Smooth muscle cell (in vitro differentiated cells): ENCODE measurements around the gene PTPN18. TPM values are rescaled to one million over a fixed set of nuclear protein-coding genes. Genes with fewer than 3 reads are reported as not detected.

Experiments used
- DNase-seq: peaks from one replicate; lab custom pipeline; 2025; ENCODE audit not compliant: unreplicated experiment; lab: John Stamatoyannopoulos, UW
- H2AFZ ChIP-seq: fragments of 200-600 bp; sonication (generic); 2 replicates; pipeline ENCODE4 v1.6.0; 2016; ENCODE audit warnings: antibody characterized with exemption, low read depth, mild to moderate bottlenecking
- H3F3A ChIP-seq: fragments of 200-600 bp; sonication (generic); 2 replicates; pipeline ENCODE4 v1.6.0; 2017; ENCODE audit warnings: antibody characterized with exemption, low read depth
- H3K27ac ChIP-seq: fragments of 200-600 bp; sonication (generic); 2 replicates; pipeline ENCODE4 v1.5.1; 2016; ENCODE audit warnings: low read depth, mild to moderate bottlenecking
- H3K27me3 ChIP-seq: fragments of 200-600 bp; sonication (generic); 2 replicates; pipeline ENCODE4 v1.6.1; 2016; ENCODE audit warnings: low read depth, mild to moderate bottlenecking
- H3K36me3 ChIP-seq: fragments of 200-600 bp; sonication (generic); 2 replicates; pipeline ENCODE4 v1.5.1; 2016; ENCODE audit warnings: low read depth
- H3K4me1 ChIP-seq: fragments of 200-600 bp; sonication (generic); 2 replicates; pipeline ENCODE4 v1.5.1; 2016; ENCODE audit warnings: low read depth
- H3K4me2 ChIP-seq: fragments of 200-600 bp; sonication (generic); 2 replicates; pipeline ENCODE4 v1.6.0; 2016; ENCODE audit warnings: mild to moderate bottlenecking
- H3K4me3 ChIP-seq: fragments of 200-600 bp; sonication (generic); 2 replicates; pipeline ENCODE4 v1.5.1; 2016; ENCODE audit warnings: mild to moderate bottlenecking
- H3K79me2 ChIP-seq: fragments of 200-600 bp; sonication (generic); 2 replicates; pipeline ENCODE4 v1.6.0; 2016; ENCODE audit warnings: low read depth, mild to moderate bottlenecking
- H3K9ac ChIP-seq: fragments of 200-600 bp; sonication (generic); 2 replicates; pipeline ENCODE4 v1.6.0; 2016; ENCODE audit warnings: low read depth
- H3K9me3 ChIP-seq: fragments of 200-600 bp; sonication (generic); replicated peaks from 2 replicates; pipeline ENCODE4 v1.5.1; 2016; ENCODE audit warnings: low read depth
- H4K20me1 ChIP-seq: fragments of 200-600 bp; sonication (generic); 2 replicates; pipeline ENCODE4 v1.6.0; 2016; ENCODE audit warnings: low read depth
- WGBS: methylation state at CpG from one replicate; pipeline ENCODE4 v1.1.7; 2016; ENCODE audit warnings: low lambda C conversion rate; 5-methylcytosine and 5-hydroxymethylcytosine counted together
- polyA plus RNA-seq: library from polyadenylated mRNA; unstranded; fragments of >200 nt; fragmentation: Nextera tagmentation; extraction: Ambion mirVana; gene quantifications from 2 replicates; pipeline ENCODE4 v1.2.1, GENCODE V29; 2016
- total RNA-seq: library from RNA; depleted of rRNA; stranded (reverse); fragments of >200 nt; gene quantifications from 2 replicates; pipeline ENCODE4 v1.2.3, GENCODE V29; 2014
- TF ChIP-seq, protein P1 (sequence below): fragments of 200-600 bp; sonication (generic); IDR thresholded peaks from 2 replicates; pipeline ENCODE4 v1.5.1; 2017; ENCODE audit warnings: borderline replicate concordance, mild to moderate bottlenecking, antibody characterized with exemption; ENCODE audit not compliant: insufficient read depth, poor library complexity, severe bottlenecking

The PTPN18 gene
- total and polyA plus RNA-seq, 2 experiments from 2014 or later = 4.4 to 10.2 TPM

DNA sequence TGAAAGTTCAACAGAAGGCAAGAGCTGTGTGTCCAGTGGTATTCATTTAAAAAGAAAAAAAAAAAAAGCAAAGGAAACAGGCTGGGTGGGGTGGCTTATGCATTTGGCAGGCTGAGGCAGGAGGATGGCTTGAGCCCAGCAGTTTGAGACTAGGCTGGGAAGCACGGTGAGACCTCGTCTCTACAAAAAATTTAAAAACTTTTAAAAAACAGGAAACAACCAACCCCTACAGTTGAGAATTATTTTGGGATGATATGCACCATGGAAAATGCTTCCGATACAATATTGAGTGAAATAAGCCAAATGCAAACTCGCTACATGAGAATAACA, 31.2 kb downstream of the PTPN18 start:
- Histone ChIP-seq H3K4me3 (no peak overlapping the region), H3F3A (no peaks in the 10 kb centered on the region), H2AFZ (no peak overlapping the region), H3K27ac (no peak overlapping the region), H3K4me1 (peaks cover 7% of the 10 kb centered on the region), H3K4me2 (no peak overlapping the region), H3K27me3 (no peaks in the 10 kb centered on the region), H3K79me2 (no peaks in the 10 kb centered on the region), H4K20me1 (peaks cover 19% of the 10 kb centered on the region), H3K9me3 (no peaks in the 10 kb centered on the region), H3K36me3 (no peaks in the 10 kb centered on the region), H3K9ac (no peak overlapping the region)
- WGBS = 94% methylated on average over 4 of the region's 4 CpGs
- no peak for DNase-seq
- TF ChIP-seq, protein P1, sequence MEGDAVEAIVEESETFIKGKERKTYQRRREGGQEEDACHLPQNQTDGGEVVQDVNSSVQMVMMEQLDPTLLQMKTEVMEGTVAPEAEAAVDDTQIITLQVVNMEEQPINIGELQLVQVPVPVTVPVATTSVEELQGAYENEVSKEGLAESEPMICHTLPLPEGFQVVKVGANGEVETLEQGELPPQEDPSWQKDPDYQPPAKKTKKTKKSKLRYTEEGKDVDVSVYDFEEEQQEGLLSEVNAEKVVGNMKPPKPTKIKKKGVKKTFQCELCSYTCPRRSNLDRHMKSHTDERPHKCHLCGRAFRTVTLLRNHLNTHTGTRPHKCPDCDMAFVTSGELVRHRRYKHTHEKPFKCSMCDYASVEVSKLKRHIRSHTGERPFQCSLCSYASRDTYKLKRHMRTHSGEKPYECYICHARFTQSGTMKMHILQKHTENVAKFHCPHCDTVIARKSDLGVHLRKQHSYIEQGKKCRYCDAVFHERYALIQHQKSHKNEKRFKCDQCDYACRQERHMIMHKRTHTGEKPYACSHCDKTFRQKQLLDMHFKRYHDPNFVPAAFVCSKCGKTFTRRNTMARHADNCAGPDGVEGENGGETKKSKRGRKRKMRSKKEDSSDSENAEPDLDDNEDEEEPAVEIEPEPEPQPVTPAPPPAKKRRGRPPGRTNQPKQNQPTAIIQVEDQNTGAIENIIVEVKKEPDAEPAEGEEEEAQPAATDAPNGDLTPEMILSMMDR = no peak

DNA sequence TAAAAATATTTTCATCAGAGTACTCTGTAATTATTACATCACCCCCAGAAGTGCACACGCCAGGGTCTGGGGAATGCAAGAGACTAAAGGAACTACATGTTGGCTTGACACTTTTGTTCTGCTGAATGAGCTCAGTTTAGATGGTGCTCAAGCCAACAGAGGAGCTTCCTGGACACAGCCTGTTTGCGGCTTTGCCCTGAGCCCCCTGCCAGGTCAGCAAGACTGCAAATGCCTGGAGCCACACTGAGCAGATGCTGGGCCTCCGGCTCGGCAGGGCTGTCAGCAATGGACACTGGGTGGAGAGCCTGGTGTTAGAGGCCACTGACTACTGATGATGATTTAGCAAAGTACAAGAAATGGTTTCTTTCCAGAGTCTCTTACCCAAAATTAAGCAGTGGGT, 31.9 kb downstream of the PTPN18 start:
- no peaks in the 10 kb centered on the region for H3F3A ChIP-seq
- 86% methylated on average over 4 of the region's 4 CpGs for WGBS
- no peaks in the 10 kb centered on the region for H3K79me2 ChIP-seq
- no peaks in the 10 kb centered on the region for H3K36me3 ChIP-seq
- H3K27me3 ChIP-seq = no peaks in the 10 kb centered on the region
- H3K27ac ChIP-seq = no peak overlapping the region
- H3K4me2 ChIP-seq = no peak overlapping the region
- H3K9me3 ChIP-seq = no peaks in the 10 kb centered on the region
- H3K4me3 ChIP-seq = no peak overlapping the region
- TF ChIP-seq, protein P1 = no peak
- H3K9ac ChIP-seq = no peak overlapping the region
- peaks cover 11% of the 10 kb centered on the region for H4K20me1 ChIP-seq
- peaks cover 8% of the 10 kb centered on the region for H3K4me1 ChIP-seq
- no peak for DNase-seq
- H2AFZ ChIP-seq = no peak overlapping the region

GRCh38 chr2:130388221-130388907, 32.5 kb downstream of the PTPN18 start:
- Histone ChIP-seq H4K20me1 (peaks cover 5% of the 10 kb centered on the region), H3K36me3 (no peaks in the 10 kb centered on the region), H3K9me3 (no peaks in the 10 kb centered on the region), H3K27me3 (no peaks in the 10 kb centered on the region), H3K27ac (no peak overlapping the region), H2AFZ (no peak overlapping the region), H3K79me2 (no peaks in the 10 kb centered on the region), H3K4me2 (no peak overlapping the region), H3K4me3 (no peak overlapping the region), H3K4me1 (peaks cover 8% of the 10 kb centered on the region), H3F3A (no peaks in the 10 kb centered on the region), H3K9ac (no peak overlapping the region)
- no peak for DNase-seq
- TF ChIP-seq, protein P1 = no peak
- 79% methylated on average over 8 of the region's 8 CpGs for WGBS

GRCh38 chr2:130389358-130389757, 33.5 kb downstream of the PTPN18 start:
- Histone ChIP-seq H3K4me3 (no peak overlapping the region), H4K20me1 (peaks cover 5% of the 10 kb centered on the region), H3K4me2 (no peak overlapping the region), H3K27ac (no peak overlapping the region), H3K27me3 (no peaks in the 10 kb centered on the region), H3K9ac (no peak overlapping the region), H3F3A (no peaks in the 10 kb centered on the region), H3K79me2 (no peaks in the 10 kb centered on the region), H2AFZ (no peak overlapping the region), H3K36me3 (no peaks in the 10 kb centered on the region), H3K4me1 (peaks cover 8% of the 10 kb centered on the region), H3K9me3 (no peaks in the 10 kb centered on the region)
- WGBS = 94% methylated on average over 6 of the region's 6 CpGs
- TF ChIP-seq, protein P1 = no peak
- DNase-seq = no peak
